Panc1 (cell line): ENCODE results near the gene ZNF865. TPM values are rescaled to one million over a fixed set of nuclear protein-coding genes. Genes with fewer than 3 reads are reported as not detected.

Source experiments
- ATAC-seq: fragments of 200-7000 bp; cut with Tn5 transposase; 2 replicates; pipeline ENCODE4 v1.9.1; 2020; ENCODE audit warnings: mild to moderate bottlenecking, moderate library complexity
- BruUV-seq: library from RNA; stranded (reverse); fragments of 400-500 nt; replicated peaks from 2 replicates; lab custom pipeline; 2021; lab: Mats Ljungman, UMichigan
- CTCF ChIA-PET: fragments of 300-600 bp; sonication (Branson Sonifier 250); formaldehyde crosslinking; loops from one replicate; lab custom pipeline; 2022; ENCODE audit warnings: antibody characterized with exemption; lab: Charles Lee
- POLR2A ChIA-PET: fragments of 300-600 bp; sonication (Branson Sonifier 250); formaldehyde crosslinking; loops from one replicate; lab custom pipeline; 2022; ENCODE audit warnings: antibody characterized with exemption; lab: Charles Lee
- DNase-seq: peaks from one replicate; pipeline ENCODE4 v3.0.0-alpha.2; 2010; ENCODE audit warnings: low read depth, low spot score
- H3K27ac ChIP-seq: 2 replicates; pipeline ENCODE4 v1.5.1; 2011; ENCODE audit warnings: mild to moderate bottlenecking, low read length, inconsistent platforms
- H3K27me3 ChIP-seq: fragments of 200-500 bp; sonication (Bioruptor generic); 2 replicates; pipeline ENCODE4 v1.6.0; 2014; ENCODE audit warnings: low read length, inconsistent platforms; ENCODE audit not compliant: control insufficient read depth, insufficient read depth
- H3K36me3 ChIP-seq: fragments of 200-500 bp; sonication (Bioruptor generic); 2 replicates; pipeline ENCODE4 v1.5.1; 2014; ENCODE audit warnings: inconsistent platforms, mild to moderate bottlenecking, low read length, moderate library complexity; ENCODE audit not compliant: control insufficient read depth, insufficient read depth
- H3K4me1 ChIP-seq: 2 replicates; pipeline ENCODE4 v1.5.1; 2011; ENCODE audit warnings: inconsistent platforms, mild to moderate bottlenecking, low read length, moderate library complexity; ENCODE audit not compliant: control insufficient read depth, insufficient read depth
- H3K4me3 ChIP-seq, 2 experiments: 2 replicates each; pipeline ENCODE4 v1.5.1; 2011 to 2012; ENCODE audit warnings: low read depth in 2 of 2, low read length in 2 of 2, mild to moderate bottlenecking in 2 of 2, inconsistent platforms in 1 of 2, moderate library complexity in 1 of 2
- H3K9me3 ChIP-seq: fragments of 200-500 bp; sonication (Bioruptor generic); 2 replicates; pipeline ENCODE4 v1.5.1; 2014; ENCODE audit warnings: low read depth, mild to moderate bottlenecking, inconsistent platforms, low read length, moderate library complexity; ENCODE audit not compliant: control insufficient read depth, insufficient read depth
- POLR2AphosphoS5 ChIP-seq: IDR thresholded peaks from 2 replicates; pipeline ENCODE4 v1.6.1; 2012; ENCODE audit warnings: mild to moderate bottlenecking, low read depth, low read length, moderate library complexity
- SIN3A ChIP-seq: IDR thresholded peaks from 2 replicates; pipeline ENCODE4 v1.6.1; 2012; ENCODE audit warnings: low read depth, mild to moderate bottlenecking, low read length, moderate library complexity, borderline replicate concordance; ENCODE audit not compliant: insufficient read depth
- TCF7L2 ChIP-seq: IDR thresholded peaks from 2 replicates; pipeline ENCODE4 v1.6.1; 2011; ENCODE audit warnings: mild to moderate bottlenecking, low read depth, low read length, inconsistent platforms
- in situ Hi-C: cut with HindIII; loops from 2 replicates; pipeline ENCODE4 v1.10.0; 2016; ENCODE audit warnings: low sequenced_read_pairs, low pct_unique_long_range_greater_than_20kb
- intact Hi-C: fragments of 100-400 bp; cut with micrococcal nuclease; formaldehyde crosslinking; loops from one replicate; pipeline ENCODE4 v1.10.0; 2022; ENCODE audit not compliant: unreplicated experiment
- total RNA-seq: library from RNA; stranded (reverse); gene quantifications from one replicate; pipeline ENCODE4 v1.2.1, GENCODE V29; 2021; ENCODE audit not compliant: unreplicated experiment
- TF ChIP-seq, protein P1 (sequence below), 2 experiments: IDR thresholded peaks; 2 replicates each; pipeline ENCODE4 v1.6.1; 2011 to 2012; ENCODE audit warnings: low read depth in 2 of 2, control low read depth in 1 of 2, low read length in 1 of 2, mild to moderate bottlenecking in 1 of 2, moderate library complexity in 1 of 2; ENCODE audit not compliant: insufficient read depth in 1 of 2
- TF ChIP-seq, protein P2 (sequence below): fragments of 450-650 bp; IDR thresholded peaks from 2 replicates; pipeline ENCODE4 v1.5.1; 2017; ENCODE audit warnings: mild to moderate bottlenecking

ZNF865 gene
- total RNA-seq, 1 experiment from 2014 or later, result 25.6 TPM

GRCh38 chr19:55626350-55626749 is 20.9 kb downstream of the ZNF865 start:
- no peak for TF ChIP-seq TCF7L2
- TF ChIP-seq SIN3A, result no peak
- TF ChIP-seq, protein P1, sequence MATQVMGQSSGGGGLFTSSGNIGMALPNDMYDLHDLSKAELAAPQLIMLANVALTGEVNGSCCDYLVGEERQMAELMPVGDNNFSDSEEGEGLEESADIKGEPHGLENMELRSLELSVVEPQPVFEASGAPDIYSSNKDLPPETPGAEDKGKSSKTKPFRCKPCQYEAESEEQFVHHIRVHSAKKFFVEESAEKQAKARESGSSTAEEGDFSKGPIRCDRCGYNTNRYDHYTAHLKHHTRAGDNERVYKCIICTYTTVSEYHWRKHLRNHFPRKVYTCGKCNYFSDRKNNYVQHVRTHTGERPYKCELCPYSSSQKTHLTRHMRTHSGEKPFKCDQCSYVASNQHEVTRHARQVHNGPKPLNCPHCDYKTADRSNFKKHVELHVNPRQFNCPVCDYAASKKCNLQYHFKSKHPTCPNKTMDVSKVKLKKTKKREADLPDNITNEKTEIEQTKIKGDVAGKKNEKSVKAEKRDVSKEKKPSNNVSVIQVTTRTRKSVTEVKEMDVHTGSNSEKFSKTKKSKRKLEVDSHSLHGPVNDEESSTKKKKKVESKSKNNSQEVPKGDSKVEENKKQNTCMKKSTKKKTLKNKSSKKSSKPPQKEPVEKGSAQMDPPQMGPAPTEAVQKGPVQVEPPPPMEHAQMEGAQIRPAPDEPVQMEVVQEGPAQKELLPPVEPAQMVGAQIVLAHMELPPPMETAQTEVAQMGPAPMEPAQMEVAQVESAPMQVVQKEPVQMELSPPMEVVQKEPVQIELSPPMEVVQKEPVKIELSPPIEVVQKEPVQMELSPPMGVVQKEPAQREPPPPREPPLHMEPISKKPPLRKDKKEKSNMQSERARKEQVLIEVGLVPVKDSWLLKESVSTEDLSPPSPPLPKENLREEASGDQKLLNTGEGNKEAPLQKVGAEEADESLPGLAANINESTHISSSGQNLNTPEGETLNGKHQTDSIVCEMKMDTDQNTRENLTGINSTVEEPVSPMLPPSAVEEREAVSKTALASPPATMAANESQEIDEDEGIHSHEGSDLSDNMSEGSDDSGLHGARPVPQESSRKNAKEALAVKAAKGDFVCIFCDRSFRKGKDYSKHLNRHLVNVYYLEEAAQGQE (IDR thresholded peaks at IDR 0.05; ENCODE audit: insufficient read depth in 1 of 2, low read depth in 2 of 2, low read length in 1 of 2), result no peak
- no peak for TF ChIP-seq POLR2AphosphoS5
- TF ChIP-seq, protein P2, sequence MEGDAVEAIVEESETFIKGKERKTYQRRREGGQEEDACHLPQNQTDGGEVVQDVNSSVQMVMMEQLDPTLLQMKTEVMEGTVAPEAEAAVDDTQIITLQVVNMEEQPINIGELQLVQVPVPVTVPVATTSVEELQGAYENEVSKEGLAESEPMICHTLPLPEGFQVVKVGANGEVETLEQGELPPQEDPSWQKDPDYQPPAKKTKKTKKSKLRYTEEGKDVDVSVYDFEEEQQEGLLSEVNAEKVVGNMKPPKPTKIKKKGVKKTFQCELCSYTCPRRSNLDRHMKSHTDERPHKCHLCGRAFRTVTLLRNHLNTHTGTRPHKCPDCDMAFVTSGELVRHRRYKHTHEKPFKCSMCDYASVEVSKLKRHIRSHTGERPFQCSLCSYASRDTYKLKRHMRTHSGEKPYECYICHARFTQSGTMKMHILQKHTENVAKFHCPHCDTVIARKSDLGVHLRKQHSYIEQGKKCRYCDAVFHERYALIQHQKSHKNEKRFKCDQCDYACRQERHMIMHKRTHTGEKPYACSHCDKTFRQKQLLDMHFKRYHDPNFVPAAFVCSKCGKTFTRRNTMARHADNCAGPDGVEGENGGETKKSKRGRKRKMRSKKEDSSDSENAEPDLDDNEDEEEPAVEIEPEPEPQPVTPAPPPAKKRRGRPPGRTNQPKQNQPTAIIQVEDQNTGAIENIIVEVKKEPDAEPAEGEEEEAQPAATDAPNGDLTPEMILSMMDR, result no peak
- no TSS peak for BruUV-seq
- CTCF ChIA-PET, result no interaction called here

DNA sequence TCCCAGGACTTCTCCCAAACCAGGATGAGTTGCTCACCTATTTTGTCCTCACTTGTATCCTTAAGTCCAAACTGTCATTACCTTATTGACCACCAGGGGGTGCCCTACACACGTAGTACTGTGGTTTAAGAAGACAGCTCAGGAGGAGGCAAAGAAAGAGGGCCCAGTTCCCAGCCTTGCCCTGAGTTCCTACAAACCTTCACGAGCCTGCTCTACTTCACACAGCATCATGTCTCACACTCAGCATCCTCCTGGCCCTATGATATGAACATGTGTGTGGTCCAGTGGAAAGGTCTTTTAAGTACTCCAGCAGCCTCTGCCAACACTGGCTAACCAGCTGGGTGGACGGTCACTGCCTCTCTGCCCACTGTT is 27.0 kb downstream of the ZNF865 start:
- POLR2A ChIA-PET, result interaction anchor here (1.0 kb wide), 1 partner anchor 22 kb away, joined by 5 read pairs; no protein-coding TSS in a partner anchor
- in situ Hi-C loops (no loop called here), intact Hi-C loops (no loop called here)
- H3K36me3 ChIP-seq, result peaks cover 3% of the 10 kb centered on the region; the same call in 1 of the 2 replicates
- TF ChIP-seq, protein P2, result peak; percentile 87
- TF ChIP-seq SIN3A (no peak), TCF7L2 (no peak)
- TF ChIP-seq, protein P1 (IDR thresholded peaks at IDR 0.05; ENCODE audit: insufficient read depth in 1 of 2, low read depth in 2 of 2, low read length in 1 of 2), result no peak
- peak overlapping the region in 1 of 2 experiments; percentile 14; a peak in 1 of 4 replicates for H3K4me3 ChIP-seq
- ATAC-seq (peak; percentile 74), DNase-seq (peak; percentile 88)
- peaks cover 16% of the 10 kb centered on the region for H3K4me1 ChIP-seq
- no TSS peak for BruUV-seq
- H3K27me3 ChIP-seq, result no peaks in the 10 kb centered on the region
- no peak overlapping the region for H3K27ac ChIP-seq
- CTCF ChIA-PET, result interaction anchor here (0.5 to 1.5 kb wide), 11 partner anchors 15 to 595 kb away, joined by 3 to 6 read pairs (median 4); partner anchors contain the start of gene ZNF865
- no peaks in the 10 kb centered on the region for H3K9me3 ChIP-seq

More at GRCh38 chr19:55626350-55626749, 20.9 kb downstream of the ZNF865 start:
- no peak overlapping the region for H3K27ac ChIP-seq
- no peaks in the 10 kb centered on the region for H3K36me3 ChIP-seq
- ATAC-seq (no peak), DNase-seq (no peak)
- in situ Hi-C loops (no loop called here), intact Hi-C loops (no loop called here)
- POLR2A ChIA-PET, result interaction anchor here (0.5 kb wide), 1 partner anchor 171 kb away, joined by 7 read pairs; no protein-coding TSS in a partner anchor
- 0 out of 2 replicates have a peak, but pooled peaks cover 3% of the 10 kb centered on the region for H3K4me1 ChIP-seq
- H3K4me3 ChIP-seq, result no peak overlapping the region
- no peaks in the 10 kb centered on the region for H3K27me3 ChIP-seq
- no peaks in the 10 kb centered on the region for H3K9me3 ChIP-seq
